Measurements from ENCODE around the gene PNPO. TPM values are rescaled to one million over a fixed set of nuclear protein-coding genes. Genes with fewer than 3 reads are reported as not detected.
A peak's percentile ranks its signal among the peaks of the same experiment; 100 is the strongest.

The PNPO gene
- total RNA-seq, 1 donor from 2014 or later, result 26.5 TPM

GRCh38 chr17:47973541-47973940 is 32.2 kb downstream of the PNPO start:
- Mint-ChIP-seq H3K4me3 (no peak overlapping the region), H3K36me3 (ENCODE audit: low read depth) (peaks cover 49% of the 10 kb centered on the region), H3K27me3 (no peaks in the 10 kb centered on the region), H3K9me3 (no peaks in the 10 kb centered on the region), H3K27ac (no peak overlapping the region), H3K4me1 (peaks cover 30% of the 10 kb centered on the region)
- DNase-seq (no peak), ATAC-seq (ENCODE audit: low read depth) (no peak)
- POLR2A ChIA-PET, result no interaction called here
- no peak for TF ChIP-seq CTCF (IDR thresholded peaks at IDR 0.05)
- intact Hi-C loops (cut with micrococcal nuclease), result no loop called here
- CTCF ChIA-PET, result no interaction called here

GRCh38 chr17:47975189-47975822 is 33.9 kb downstream of the PNPO start:
- H3K4me3 Mint-ChIP-seq, result no peak overlapping the region
- no peak for TF ChIP-seq CTCF (IDR thresholded peaks at IDR 0.05)
- CTCF ChIA-PET, result no interaction called here
- DNase-seq (no peak), ATAC-seq (ENCODE audit: low read depth) (no peak)
- peaks cover 66% of the 10 kb centered on the region for H3K36me3 Mint-ChIP-seq (ENCODE audit: low read depth)
- no peaks in the 10 kb centered on the region for H3K9me3 Mint-ChIP-seq
- no peaks in the 10 kb centered on the region for H3K27me3 Mint-ChIP-seq
- peaks cover 25% of the 10 kb centered on the region for H3K4me1 Mint-ChIP-seq
- POLR2A ChIA-PET, result no interaction called here
- intact Hi-C loops (cut with micrococcal nuclease), result no loop called here
- no peak overlapping the region for H3K27ac Mint-ChIP-seq

GRCh38 chr17:47975823-47976205 is 34.4 kb downstream of the PNPO start:
- H3K4me1 Mint-ChIP-seq, result peaks cover 21% of the 10 kb centered on the region
- peaks cover 71% of the 10 kb centered on the region for H3K36me3 Mint-ChIP-seq (ENCODE audit: low read depth)
- DNase-seq, result no peak
- H3K27me3 Mint-ChIP-seq, result no peaks in the 10 kb centered on the region
- POLR2A ChIA-PET, result interaction anchor here (0.6 kb wide), 1 partner anchor 144 kb away, joined by 3 read pairs; the partner anchor contains the start of genes LRRC46 and MRPL10
- no peaks in the 10 kb centered on the region for H3K9me3 Mint-ChIP-seq
- H3K4me3 Mint-ChIP-seq, result no peak overlapping the region
- intact Hi-C loops (cut with micrococcal nuclease), result no loop called here
- no peak for ATAC-seq (ENCODE audit: low read depth)
- TF ChIP-seq CTCF (IDR thresholded peaks at IDR 0.05), result no peak
- H3K27ac Mint-ChIP-seq, result no peak overlapping the region
- CTCF ChIA-PET, result interaction anchor here (1.0 kb wide), 1 partner anchor 42 kb away, joined by 3 read pairs; no protein-coding TSS in a partner anchor

- ChIA-PET POLR2A (interaction anchor here (0.6 kb wide), 1 partner anchor 40 kb away, joined by 3 read pairs; no protein-coding TSS in a partner anchor), CTCF (interaction anchor here (0.6 to 2.2 kb wide), 19 partner anchors 8 to 146 kb away, joined by 3 to 30 read pairs (median 3); partner anchors contain the start of genes PNPO, PRR15L and SCRN2)
- intact Hi-C loops (cut with micrococcal nuclease), result loop anchor here (1.0 kb wide), 3 partner anchors 40 to 96 kb away; no protein-coding TSS in a partner anchor
- no peak for TF ChIP-seq CTCF (IDR thresholded peaks at IDR 0.05)
- Mint-ChIP-seq H3K27me3 (no peaks in the 10 kb centered on the region), H3K4me3 (no peak overlapping the region), H3K36me3 (ENCODE audit: low read depth) (peaks cover 88% of the 10 kb centered on the region), H3K4me1 (peaks cover 2% of the 10 kb centered on the region), H3K9me3 (no peaks in the 10 kb centered on the region), H3K27ac (no peak overlapping the region)
- ATAC-seq (ENCODE audit: low read depth), result peak; percentile 97
- DNase-seq, result peak; percentile 26
Observed at GRCh38 chr17:47978324-47978723, 37.0 kb downstream of the PNPO start.

GRCh38 chr17:47980541-47980940 is 39.2 kb downstream of the PNPO start:
- no peak overlapping the region for H3K27ac Mint-ChIP-seq
- intact Hi-C loops (cut with micrococcal nuclease), result no loop called here
- H3K9me3 Mint-ChIP-seq, result no peaks in the 10 kb centered on the region
- peaks cover 80% of the 10 kb centered on the region for H3K36me3 Mint-ChIP-seq (ENCODE audit: low read depth)
- no peak for TF ChIP-seq CTCF (IDR thresholded peaks at IDR 0.05)
- no peak overlapping the region for H3K4me3 Mint-ChIP-seq
- DNase-seq (no peak), ATAC-seq (ENCODE audit: low read depth) (no peak)
- no peaks in the 10 kb centered on the region for H3K27me3 Mint-ChIP-seq
- peaks cover 2% of the 10 kb centered on the region for H3K4me1 Mint-ChIP-seq
- ChIA-PET POLR2A (interaction anchor here (0.7 to 0.8 kb wide), 2 partner anchors 9 to 11 kb away, joined by 3 to 4 read pairs; partner anchors contain the start of gene CDK5RAP3), CTCF (interaction anchor here (1.2 kb wide), 1 partner anchor 37 kb away, joined by 3 read pairs; no protein-coding TSS in a partner anchor)
